Heart left ventricle (tissue), 16 donors: ENCODE data around the gene RAB44. TPM values are rescaled to one million over a fixed set of nuclear protein-coding genes. Genes with fewer than 3 reads are reported as not detected.
"Not testable (repeated sequence)": the region's sequence is repeated elsewhere in the genome, so short reads cannot be mapped to it uniquely, and the experiment has no call there.

Source experiments
- ATAC-seq, 4 donors: fragments of 200-7000 bp; cut with Tn5 transposase; one replicate each; pipeline ENCODE4 v1.9.1; 2020 to 2022; ENCODE audit warnings: moderate library complexity in 4 of 4, mild to moderate bottlenecking in 3 of 4, moderate number of reproducible peaks in 1 of 4
- DNase-seq, 5 donors: peaks; one replicate each; pipeline ENCODE4 v3.0.0-alpha.2; 2020
- H3K27ac ChIP-seq, 12 donors: fragments of 200-600 bp; sonication (generic) in 4 of 12; one replicate each; pipeline versions ENCODE4 v1.5.0 to v1.8.0; 2016 to 2022; ENCODE audit warnings: mild to moderate bottlenecking in 2 of 12
- H3K27me3 ChIP-seq, 9 donors: fragments of 200-600 bp; sonication (generic) in 2 of 9; one replicate each; pipeline versions ENCODE4 v1.5.1 to v1.8.0; 2016 to 2022; ENCODE audit warnings: mild to moderate bottlenecking in 3 of 9
- H3K36me3 ChIP-seq, 9 donors: fragments of 200-600 bp; sonication (generic) in 2 of 9; one replicate each; pipeline versions ENCODE4 v1.5.0 to v1.8.0; 2018 to 2022; ENCODE audit warnings: mild to moderate bottlenecking in 2 of 9
- H3K4me1 ChIP-seq, 12 donors: fragments of 200-600 bp; sonication (generic) in 4 of 12; one replicate each; pipeline versions ENCODE4 v1.5.0 to v1.8.0; 2016 to 2022; ENCODE audit warnings: mild to moderate bottlenecking in 3 of 12
- H3K4me3 ChIP-seq, 12 donors: fragments of 200-600 bp; sonication (generic) in 4 of 12; one replicate each; pipeline versions ENCODE4 v1.5.0 to v1.8.0; 2017 to 2022; ENCODE audit warnings: mild to moderate bottlenecking in 9 of 12, moderate library complexity in 4 of 12
- H3K9me3 ChIP-seq, 12 donors: fragments of 200-600 bp; sonication (generic) in 4 of 12; one replicate each; pipeline versions ENCODE4 v1.5.0 to v1.8.0; 2016 to 2022; ENCODE audit warnings: mild to moderate bottlenecking in 1 of 12
- CTCF ChIP-seq, 12 donors: fragments of 200-600 bp; sonication (generic) in 4 of 12; IDR thresholded peaks; one replicate each; pipeline versions ENCODE4 v1.5.0 to v1.8.0; 2018 to 2022; ENCODE audit warnings: antibody characterized with exemption in 12 of 12, mild to moderate bottlenecking in 5 of 12
- POLR2A ChIP-seq, 2 donors: fragments of 450-650 bp; IDR thresholded peaks; one replicate each; pipeline ENCODE4 v1.6.1; 2017; ENCODE audit warnings: antibody characterized with exemption in 2 of 2, mild to moderate bottlenecking in 2 of 2, moderate library complexity in 2 of 2
- WGBS, 4 donors: extraction: QIAGEN DNeasy Blood & Tissue Kit in 2 of 4; methylation state at CpG; one replicate each; pipeline versions ENCODE4 v1.1.5 to v1.1.7; 2013 to 2018; 5-methylcytosine and 5-hydroxymethylcytosine counted together
- intact Hi-C, 10 donors: fragments of 100-400 bp; cut with DNase I; formaldehyde crosslinking; loops; one replicate each; pipeline versions ENCODE4 v1.11.1 to v1.14.2; 2022
- polyA plus RNA-seq, 2 donors: library from polyadenylated mRNA; stranded (reverse); fragments of 200-250 nt; gene quantifications; one replicate each; pipeline ENCODE4 v1.2.3, GENCODE V29; 2013
- total RNA-seq, 9 donors: library from RNA; depleted of rRNA in 2 of 9; stranded (reverse); fragments of >200 nt in 2 of 9; fragmentation: NEBNext Ultra II Directional in 3 of 9; extraction: Animal tissue kit (Norgen Biotek cat#: 25700) in 3 of 9; gene quantifications; one replicate each; pipeline versions ENCODE4 v1.1.0 to v1.2.4, GENCODE V29; 2016 to 2023
- donor health status: ischemic (EF 13 %, LVEDD 7.1; RV severe dilation, severe dysfunction).
- donor health status: healthy with polysubstance abuse.
- donor health status: DM: no; HTN: yes; CAD: no.
- donor health status: DM: no; HTN: no; CAD: no.
- donor health status: ischemic (EF 25% LVEDD 6.9; RV normal size, moderate dysfunction).
- donor health status: ischemic (EF 25% LVEDD 5.7; RV mildly dilated, moderate dysfunction).
- donor health status: healthy.
- donor health status: DM: yes; HTN: yes; CAD: no.
- donor health status: ischemic (EF 35%, LVEDD 5.7; RV mildly dilated, moderate dysfunction).
- donor health status: nonischemic (EF 11% LVEDD 7.7; RV severe dilation, severe dysfunction).
- donor health status: DM: yes; HTN: yes; CAD: no.
- donor health status: PGD.
- donor health status: ischemic (EF 29% LVEDD 5.4; RV normal size, mild dysfunction).
- donor health status: nonischemic (EF 23%, LVEDD 6.1; RV moderate dilation, normal function).

The RAB44 gene
- total and polyA plus RNA-seq, 11 donors: 0.04 to 0.32 (median 0.08) TPM; not detected in 5

- no peak for ATAC-seq
Observed at GRCh38 chr6:36701401-36701991, 3.9 kb downstream of the RAB44 start.

GRCh38 chr6:36702656-36703055, 5.0 kb downstream of the RAB44 start:
- intact Hi-C loops: no loop called here

More at GRCh38 chr6:36701401-36701991, 3.9 kb downstream of the RAB44 start:
- H3K36me3 ChIP-seq: no peaks in the 10 kb centered on the region
- WGBS, 4 donors: 74 to 89% (median 80%) methylated on average over 3 of the region's 3 CpGs
- no peak for TF ChIP-seq POLR2A (IDR thresholded peaks at IDR 0.05)
- TF ChIP-seq CTCF (IDR thresholded peaks at IDR 0.05): peak in 1 of 12 donors; percentile 7
- peaks cover 0 to 22% (median 0%) of the 10 kb centered on the region in 12 donors for H3K4me1 ChIP-seq
- intact Hi-C loops: no loop called here
- no peaks in the 10 kb centered on the region for H3K27me3 ChIP-seq
- H3K9me3 ChIP-seq: no peaks in the 10 kb centered on the region
- H3K4me3 ChIP-seq: no peak overlapping the region
- no peak for DNase-seq
- no peak overlapping the region for H3K27ac ChIP-seq

DNA sequence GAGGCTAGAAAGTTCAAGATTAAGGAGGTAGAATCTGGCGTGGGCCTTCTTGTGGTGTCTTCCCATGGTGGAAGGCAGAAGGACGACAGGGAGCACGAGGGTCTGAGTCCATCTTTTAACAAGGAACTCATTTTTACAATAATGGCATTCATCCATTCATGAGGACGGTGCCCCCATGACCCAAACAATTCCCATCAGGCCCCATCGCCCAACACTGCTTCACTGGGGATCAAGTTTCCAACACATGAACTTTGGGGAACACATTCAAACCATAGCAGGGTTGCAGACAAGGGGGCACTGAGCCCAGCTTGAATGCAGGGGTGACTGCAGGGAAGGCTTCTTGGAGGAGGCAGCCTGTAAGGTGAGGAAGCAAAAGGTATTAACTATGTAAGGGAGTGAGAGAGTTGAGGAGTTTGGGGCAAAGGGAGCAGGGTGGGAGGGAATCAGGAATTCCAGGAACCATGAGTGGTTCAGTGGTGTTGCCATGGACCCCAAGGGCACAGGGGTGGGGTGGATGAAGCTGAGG, 5.5 kb downstream of the RAB44 start:
- Histone ChIP-seq H3K4me3 (no peak overlapping the region), H3K27me3 (no peaks in the 10 kb centered on the region), H3K4me1 (peaks cover 0 to 16% (median 0%) of the 10 kb centered on the region in 12 donors), H3K27ac (no peak overlapping the region), H3K9me3 (no peaks in the 10 kb centered on the region), H3K36me3 (no peaks in the 10 kb centered on the region)
- WGBS, 4 donors: 85 to 96% (median 89%) methylated on average over 5 of the region's 5 CpGs
- DNase-seq (no peak), ATAC-seq (no peak)
- TF ChIP-seq CTCF (IDR thresholded peaks at IDR 0.05) (no peak), POLR2A (IDR thresholded peaks at IDR 0.05) (no peak)
- intact Hi-C loops: no loop called here

More at GRCh38 chr6:36702656-36703055, 5.0 kb downstream of the RAB44 start:
- no peaks in the 10 kb centered on the region for H3K9me3 ChIP-seq
- WGBS, 4 donors: 91 to 98% (median 95%) methylated on average over 3 of the region's 3 CpGs
- H3K27me3 ChIP-seq: no peaks in the 10 kb centered on the region
- ATAC-seq: no peak
- H3K27ac ChIP-seq: no peak overlapping the region
- no peaks in the 10 kb centered on the region for H3K36me3 ChIP-seq
- H3K4me3 ChIP-seq: no peak overlapping the region
- TF ChIP-seq POLR2A (IDR thresholded peaks at IDR 0.05) (no peak), CTCF (IDR thresholded peaks at IDR 0.05) (no peak)
- no peak for DNase-seq
- peaks cover 0 to 21% (median 0%) of the 10 kb centered on the region in 12 donors for H3K4me1 ChIP-seq

DNA sequence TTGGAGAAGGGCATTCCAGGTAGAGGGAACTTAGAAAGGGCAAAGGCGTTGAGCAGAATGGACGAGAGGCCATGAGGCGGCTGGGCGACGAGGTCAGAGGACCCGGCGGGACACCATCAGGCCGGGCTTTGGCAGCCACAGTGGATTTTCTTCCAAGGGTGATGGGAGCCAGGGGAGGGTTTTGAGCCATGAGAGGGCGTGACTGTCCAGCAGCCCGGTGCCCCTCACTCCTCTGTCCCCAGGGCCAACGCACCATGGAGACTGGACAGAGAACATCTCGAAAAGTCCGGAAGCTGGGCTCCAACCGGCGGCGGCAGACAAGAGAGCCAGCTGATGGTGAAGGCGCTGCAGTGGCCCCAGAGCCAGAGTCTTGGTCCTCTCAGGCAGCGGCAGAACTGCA, 6.4 kb downstream of the RAB44 start:
- TF ChIP-seq CTCF (IDR thresholded peaks at IDR 0.05): no peak
- no peak for TF ChIP-seq POLR2A (IDR thresholded peaks at IDR 0.05)
- no peaks in the 10 kb centered on the region for H3K9me3 ChIP-seq
- intact Hi-C loops: no loop called here
- no peaks in the 10 kb centered on the region for H3K27me3 ChIP-seq
- H3K27ac ChIP-seq: no peak overlapping the region
- H3K36me3 ChIP-seq: no peaks in the 10 kb centered on the region
- ATAC-seq (no peak), DNase-seq (no peak)
- peaks cover 0 to 15% (median 0%) of the 10 kb centered on the region in 12 donors for H3K4me1 ChIP-seq
- H3K4me3 ChIP-seq: no peak overlapping the region
- WGBS, 4 donors: 95 to 97% (median 95%) methylated on average over 16 to 18 of the region's 18 CpGs

DNA sequence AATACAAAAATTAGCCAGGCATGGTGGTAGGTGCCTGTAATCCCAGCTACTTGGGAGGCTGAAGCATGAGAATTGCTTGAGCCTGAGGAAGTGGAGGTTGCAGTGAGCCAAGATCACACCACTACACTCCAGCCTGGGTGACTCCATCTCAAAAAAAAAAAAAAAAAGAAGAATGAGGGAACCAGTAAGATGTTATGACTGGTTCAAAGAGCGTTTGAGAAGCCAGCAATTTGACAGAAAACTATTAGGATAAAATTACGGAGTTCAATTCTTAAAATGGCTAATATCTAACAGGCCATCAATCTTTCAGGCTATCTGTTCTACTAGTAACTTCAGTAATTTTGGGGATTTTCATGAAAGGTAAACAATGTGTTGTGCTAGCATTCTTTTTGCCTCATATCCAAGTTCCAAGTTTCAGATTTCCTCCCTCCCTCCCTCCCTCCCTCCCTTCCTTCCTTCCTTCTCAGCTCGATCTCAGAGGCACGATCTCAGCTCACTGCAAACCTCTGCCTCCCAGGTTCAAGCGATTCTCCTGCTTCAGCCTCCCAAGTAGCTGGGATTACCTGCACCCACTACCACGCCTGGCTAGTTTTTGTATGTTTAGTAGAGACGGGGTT, 7.4 kb downstream of the RAB44 start:
- H3K36me3 ChIP-seq, H3K27me3 ChIP-seq, H3K9me3 ChIP-seq, H3K4me3 ChIP-seq, ATAC-seq, intact Hi-C loops, H3K27ac ChIP-seq, DNase-seq: not testable (repeated sequence)
- 70 to 78% (median 75%) methylated on average over 7 of the region's 7 CpGs for WGBS, 4 donors
- peaks cover 0 to 11% (median 0%) of the 10 kb centered on the region in 12 donors for H3K4me1 ChIP-seq
